ENCODE measurements around the gene SLC43A2.

Gene SLC43A2

DNA sequence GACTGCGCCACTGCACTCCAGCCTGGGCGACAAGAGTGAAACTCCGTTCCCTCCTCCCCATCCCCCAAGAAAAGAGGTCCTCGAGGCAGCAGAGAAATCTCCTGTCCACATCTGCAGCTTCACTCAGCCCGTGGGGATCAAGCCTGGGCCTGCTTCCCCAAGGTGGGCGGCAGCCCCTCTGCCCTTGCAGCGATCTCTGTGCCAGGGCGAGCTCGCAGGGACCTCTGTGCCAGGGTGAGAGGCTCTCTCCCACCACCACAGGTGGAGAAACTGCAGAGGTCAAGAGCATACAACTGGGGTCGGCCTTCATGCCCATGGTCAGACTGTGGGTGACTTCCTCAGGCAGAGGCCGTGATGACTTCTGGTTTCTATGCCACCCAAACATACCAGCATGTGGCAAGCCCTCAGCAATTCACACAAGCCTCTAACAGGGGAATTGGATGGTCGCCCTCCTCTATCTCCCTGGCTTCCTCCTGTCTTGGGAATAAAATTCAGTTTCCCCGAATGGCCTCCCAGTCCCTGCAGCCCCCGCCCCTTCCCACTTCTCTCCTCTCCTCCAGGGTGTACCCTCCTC, 5.5 kb downstream of the SLC43A2 start:
- DNase-seq (ENCODE audit: low read depth), result no peak

DNA sequence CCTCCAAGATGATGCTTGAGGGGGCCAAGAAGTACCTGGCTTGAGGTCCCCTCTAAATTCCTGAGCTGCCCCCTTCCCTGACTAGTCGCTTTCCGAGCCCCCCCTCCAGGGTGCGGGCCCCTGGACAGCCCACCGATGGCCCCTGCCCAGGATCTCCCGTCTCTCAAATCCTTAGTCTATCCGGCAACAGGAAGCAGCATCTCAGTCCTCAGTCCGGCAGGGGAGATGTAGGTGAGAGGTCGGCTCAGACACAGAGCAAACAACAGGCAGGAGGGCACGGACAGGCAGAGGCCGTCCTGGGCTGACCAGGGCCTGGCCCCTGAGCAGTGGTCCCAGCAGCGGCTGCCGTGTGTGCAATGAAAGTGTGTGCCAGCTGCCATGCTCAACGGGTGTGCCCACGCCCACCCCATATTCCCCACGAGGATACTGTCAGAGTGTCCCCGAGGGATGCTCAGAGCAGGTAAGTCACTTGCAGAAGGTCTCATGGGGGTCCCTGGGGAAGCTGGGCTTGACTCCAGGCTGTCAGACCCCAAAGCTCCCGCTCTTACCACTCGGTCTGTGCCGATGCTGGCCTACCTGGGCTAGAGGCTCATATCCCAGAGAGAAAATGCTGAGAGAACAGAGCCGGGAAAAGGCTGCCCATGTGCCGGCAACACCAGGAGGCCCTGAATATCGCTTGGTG, 7.2 kb downstream of the SLC43A2 start:
- no peak for DNase-seq (ENCODE audit: low read depth)

DNA sequence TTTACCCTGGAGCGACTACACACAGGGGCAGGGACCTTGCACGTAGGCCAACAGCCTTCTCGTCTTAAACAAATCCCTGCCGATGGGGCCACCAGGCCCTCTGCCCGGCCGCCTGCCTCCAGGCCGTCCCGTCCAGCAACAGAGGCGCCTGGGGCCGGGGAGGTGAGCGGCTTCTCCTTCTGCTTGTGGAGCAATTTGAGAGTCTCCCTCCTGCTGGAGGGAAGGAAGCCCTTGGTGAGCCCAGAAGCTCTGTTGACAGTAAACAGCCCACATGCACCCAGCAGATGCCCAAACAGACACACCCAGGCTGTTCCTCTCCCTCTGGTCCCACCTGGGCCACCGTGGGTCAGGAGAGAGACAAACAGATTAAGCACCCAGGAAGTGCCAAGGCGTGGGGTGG, 8.1 kb downstream of the SLC43A2 start:
- DNase-seq (ENCODE audit: low read depth), result no peak

DNA sequence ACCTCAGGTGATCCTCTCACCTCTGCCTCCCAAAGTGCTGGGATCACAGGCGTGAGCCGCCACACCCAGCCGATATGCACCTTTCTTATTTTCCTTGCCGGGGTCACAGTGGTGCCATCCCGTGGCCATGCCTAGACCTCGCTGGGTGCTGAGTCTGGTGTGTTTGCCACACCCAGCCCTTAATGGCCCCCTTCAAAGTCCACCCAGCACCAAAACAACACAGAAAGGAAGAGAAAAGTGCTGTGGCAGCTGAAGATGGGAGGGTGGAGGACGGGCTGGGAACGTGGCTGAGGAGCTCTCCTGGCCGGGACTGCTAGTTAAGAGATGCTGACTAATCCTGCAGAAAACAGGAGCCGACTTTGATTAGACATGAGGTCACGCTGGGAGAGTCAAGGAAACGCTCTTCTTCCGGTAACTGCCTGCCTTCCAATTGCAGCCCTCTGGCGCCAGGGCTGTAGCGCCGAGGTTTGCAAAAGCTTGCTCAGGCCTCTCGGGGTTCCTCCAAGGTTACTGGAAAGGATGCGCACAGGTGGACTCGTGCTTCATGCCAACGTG, 10.9 kb downstream of the SLC43A2 start:
- DNase-seq (ENCODE audit: low read depth), result peak; percentile 85

DNA sequence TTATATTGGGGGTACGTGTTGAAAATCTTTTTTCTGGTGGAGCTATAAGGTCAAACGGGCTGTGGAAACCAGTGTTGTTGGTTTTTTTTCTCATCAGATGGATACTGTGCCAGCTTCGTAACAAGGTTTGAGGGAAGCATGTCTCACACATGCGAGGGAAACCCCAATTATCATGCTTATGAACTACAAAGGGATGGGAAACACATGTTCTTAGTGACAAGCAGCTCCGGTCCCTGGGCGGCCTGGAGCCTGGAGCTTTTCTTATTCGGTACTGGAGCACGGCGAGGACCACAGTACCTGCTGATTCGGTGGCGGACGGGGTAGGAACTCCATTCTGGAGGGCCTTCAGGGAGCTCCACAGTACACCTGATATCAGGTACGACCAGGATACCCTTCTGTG, 12.5 kb downstream of the SLC43A2 start:
- no peak for DNase-seq (ENCODE audit: low read depth)

DNA sequence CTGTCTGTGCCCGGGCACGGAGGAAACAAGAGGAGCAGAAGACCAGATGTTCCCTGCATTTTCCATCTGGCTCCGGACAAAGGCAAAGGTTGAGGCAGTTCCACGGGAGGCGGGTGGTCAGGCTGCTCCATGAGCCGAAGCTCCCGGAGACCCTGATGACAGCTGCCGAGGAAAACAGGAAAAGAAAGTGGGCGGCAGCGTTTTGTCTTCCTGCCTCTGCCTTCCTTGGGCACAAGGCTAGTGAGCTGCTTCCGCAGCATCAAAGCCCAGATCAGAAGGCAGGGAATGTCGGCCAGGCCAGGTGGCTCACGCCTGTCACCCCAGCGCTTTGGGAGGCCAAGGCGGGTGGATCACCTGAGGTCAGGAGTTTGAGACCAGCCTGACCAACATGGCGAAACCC, 16.2 kb downstream of the SLC43A2 start:
- DNase-seq (ENCODE audit: low read depth), result no peak

DNA sequence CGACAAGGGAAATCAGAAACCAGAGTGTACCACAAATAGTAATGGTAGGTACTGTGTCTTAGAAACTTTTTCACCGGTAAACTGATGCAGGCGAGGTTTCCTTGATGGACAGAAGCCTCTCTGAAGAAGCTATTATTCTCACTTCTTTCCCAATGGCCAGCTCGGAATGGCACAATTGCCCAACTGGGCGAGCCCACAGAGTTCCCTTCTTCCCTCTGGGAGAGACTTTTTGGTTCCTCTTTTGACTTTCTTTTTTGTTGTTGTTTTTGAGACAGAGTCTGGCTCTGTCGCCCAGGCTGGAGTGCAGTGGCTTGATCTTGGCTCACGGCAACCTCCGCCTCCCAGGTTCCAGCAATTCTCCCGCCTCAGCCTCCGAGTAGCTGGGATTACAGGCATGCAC, 16.9 kb downstream of the SLC43A2 start:
- no peak for DNase-seq (ENCODE audit: low read depth)

DNA sequence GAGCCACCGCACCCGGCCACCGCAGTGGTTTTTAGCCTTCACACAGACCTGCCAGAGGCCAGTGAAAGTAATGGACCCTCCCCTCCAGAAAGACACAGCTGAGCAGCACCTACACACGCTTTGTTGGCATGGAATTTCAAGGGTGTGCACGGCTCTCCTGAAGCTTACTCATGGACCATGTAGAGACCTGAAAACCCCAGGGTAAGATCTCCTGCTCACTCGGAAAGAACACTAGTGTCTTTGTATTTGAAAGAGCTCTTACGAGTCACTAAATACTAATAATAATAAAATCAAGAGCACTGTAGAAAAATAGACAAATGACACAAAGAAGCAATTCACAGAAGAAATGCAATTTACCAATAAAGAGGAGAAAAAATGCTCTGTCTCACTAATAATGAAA, 20.0 kb downstream of the SLC43A2 start:
- no peak for DNase-seq (ENCODE audit: low read depth)

DNA sequence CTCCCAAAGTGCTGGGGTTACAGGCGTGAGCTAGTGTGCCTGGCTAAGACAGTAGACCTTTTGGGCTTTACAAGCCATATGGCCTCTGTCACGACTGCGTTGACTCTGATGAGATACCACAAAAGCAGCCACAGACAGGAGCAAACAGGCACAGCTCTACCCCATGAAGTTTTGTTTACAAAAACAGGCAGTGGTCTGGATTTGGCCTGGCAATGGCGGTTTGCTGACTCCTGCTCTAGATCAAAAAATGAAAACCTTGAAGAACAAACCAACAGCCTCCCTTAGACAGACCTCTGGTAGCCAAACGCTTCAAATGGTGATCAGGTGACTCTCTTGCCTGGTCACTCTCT, 20.7 kb downstream of the SLC43A2 start:
- DNase-seq (ENCODE audit: low read depth), result no peak

DNA sequence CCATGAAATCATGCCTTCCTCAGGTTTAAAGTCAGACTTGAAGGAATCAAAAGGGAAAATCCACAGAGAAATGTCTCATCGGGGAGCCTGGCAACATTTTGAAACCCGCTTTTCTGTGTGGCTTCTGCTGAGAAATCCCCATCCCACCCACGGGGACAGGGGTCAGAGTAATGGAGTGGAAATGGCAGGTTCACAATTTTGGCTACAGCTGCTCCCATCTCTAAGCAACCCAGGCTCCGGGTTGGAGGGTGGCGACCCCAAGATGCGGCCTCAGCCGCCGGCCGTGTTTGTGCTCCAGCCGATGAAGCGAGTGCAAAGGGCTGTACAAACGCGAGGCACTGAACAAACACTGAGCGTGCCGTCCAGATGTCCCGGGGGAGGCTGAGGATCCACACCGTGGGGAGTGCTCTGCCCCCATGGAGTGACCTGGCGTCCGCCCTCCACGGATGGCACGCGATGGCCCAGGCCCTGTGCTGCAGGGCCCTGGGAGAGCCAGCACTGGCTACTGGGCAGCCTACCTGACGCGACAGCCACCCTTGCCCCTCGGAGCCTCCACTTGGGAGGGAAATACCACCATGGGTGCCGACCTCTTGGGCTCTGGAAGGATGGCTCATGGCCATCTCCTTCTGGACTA, 22.2 kb downstream of the SLC43A2 start:
- DNase-seq (ENCODE audit: low read depth), result no peak

DNA sequence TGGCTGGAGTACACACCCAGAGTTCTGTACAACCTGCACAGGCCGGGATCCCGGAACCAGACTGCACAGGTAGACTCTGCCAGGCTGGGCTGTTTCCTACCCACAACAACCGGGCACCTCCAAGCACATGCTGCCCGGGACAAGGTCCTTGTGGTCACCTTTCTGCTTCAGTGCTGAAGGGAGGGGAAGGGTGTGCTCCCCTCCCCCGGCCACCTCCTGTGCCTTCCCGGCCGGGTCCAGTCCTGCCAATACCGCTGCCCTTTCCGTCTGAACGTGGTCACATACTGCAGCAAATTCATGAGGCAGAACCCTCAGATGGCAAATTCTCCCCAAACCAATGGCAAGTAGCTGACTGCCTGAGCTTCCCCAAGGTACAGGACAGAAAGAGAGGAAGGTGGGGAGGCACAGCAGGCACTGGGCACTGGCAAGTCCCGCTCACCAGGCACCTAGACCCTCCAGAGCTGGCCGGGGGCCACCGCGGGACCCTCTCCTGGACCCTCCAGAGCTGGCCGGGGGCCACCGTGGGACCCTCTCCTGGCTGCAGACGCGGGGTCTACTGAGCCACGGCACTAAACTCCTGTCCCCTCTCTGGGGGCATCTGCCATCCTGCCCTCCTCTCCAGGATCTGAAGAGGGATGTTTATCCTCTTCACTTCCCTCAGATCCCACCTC, 22.8 kb downstream of the SLC43A2 start:
- no peak for DNase-seq (ENCODE audit: low read depth)

DNA sequence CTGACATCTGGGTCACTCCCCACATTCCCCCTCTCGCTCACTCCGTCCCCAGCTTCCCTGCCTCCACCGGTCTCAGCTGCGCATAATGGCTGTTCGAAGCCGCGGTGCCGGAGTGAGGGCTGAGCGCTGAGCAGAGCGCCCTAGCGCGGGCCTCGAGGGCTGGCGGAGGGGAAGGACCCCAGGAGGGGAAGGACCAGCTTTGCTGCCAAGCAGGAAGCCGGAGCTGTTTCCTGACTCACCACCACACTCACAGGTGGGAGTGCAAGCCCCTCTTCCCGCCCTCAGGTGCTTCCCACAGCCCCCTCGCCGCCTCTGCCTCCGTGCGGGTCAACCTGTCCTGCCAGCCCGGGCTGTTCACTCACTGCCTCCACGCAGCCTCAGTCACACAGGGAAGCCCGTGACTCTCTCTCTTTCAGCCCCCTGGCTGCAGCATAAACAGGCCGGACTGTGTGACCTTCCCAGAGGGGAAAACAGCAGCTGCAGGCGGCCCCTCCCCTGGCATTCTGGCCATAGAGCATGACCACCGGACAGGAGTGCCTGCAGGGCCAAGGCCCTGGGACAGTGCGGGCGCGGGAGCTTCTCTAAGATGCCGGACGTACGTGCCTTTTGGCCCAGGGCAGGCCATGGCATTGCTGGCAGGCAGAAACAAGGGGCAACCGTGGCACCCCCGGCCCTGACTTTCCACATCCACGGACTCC, 23.7 kb downstream of the SLC43A2 start:
- no peak for DNase-seq (ENCODE audit: low read depth)

DNA sequence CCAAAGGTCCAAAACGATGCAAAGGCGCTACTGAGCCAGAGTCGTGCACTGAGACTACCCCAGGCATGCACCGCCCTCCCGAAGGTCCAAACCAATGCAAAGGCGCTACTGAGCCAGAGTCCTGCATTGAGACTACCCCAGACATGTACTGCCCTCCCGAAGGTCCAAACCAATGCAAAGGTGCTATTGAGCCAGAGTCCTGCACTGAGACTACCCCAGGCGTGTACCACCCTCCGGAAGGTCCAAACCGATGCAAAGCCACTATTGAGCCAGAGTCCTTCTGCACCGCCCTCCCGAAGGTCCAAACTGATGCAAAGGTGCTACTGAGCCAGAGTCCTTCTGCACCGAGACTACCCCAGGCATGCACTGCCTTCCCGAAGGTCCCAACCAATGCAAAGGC, 27.1 kb downstream of the SLC43A2 start:
- no peak for DNase-seq (ENCODE audit: low read depth)

DNA sequence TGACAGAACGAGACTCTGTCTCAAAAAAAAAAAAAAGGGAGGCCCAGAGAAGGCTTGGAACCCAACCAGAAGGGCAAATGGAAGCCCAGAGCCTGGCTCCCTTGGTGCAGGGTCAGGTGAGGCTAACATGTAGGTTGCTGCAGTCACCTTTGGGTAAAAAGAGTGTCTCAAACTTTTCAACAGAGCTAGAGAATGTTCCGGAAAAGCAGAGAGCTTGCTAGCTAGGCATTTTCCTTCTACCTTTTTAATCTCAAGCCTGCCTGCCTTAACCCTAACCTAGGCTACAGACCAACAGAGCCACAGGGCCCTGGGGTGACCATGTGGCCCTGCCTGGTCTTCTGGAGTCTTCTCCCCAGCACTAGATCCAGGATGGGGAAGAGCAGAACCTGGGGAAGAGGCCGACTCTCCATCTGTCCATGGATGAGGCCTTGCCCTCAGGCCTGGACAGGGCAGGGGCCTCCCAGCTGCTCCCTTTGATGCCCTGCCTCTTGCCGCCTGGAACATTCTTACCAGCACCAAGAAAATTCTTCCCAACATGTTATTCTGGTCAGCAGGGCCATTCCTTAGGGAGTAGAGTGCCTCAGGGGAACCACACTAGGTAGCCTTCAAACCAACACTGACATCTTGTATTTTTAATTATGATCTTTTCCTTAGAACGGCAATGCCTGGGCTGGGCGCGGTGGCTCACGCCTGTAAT, 30.1 kb downstream of the SLC43A2 start:
- DNase-seq (ENCODE audit: low read depth), result no peak

DNA sequence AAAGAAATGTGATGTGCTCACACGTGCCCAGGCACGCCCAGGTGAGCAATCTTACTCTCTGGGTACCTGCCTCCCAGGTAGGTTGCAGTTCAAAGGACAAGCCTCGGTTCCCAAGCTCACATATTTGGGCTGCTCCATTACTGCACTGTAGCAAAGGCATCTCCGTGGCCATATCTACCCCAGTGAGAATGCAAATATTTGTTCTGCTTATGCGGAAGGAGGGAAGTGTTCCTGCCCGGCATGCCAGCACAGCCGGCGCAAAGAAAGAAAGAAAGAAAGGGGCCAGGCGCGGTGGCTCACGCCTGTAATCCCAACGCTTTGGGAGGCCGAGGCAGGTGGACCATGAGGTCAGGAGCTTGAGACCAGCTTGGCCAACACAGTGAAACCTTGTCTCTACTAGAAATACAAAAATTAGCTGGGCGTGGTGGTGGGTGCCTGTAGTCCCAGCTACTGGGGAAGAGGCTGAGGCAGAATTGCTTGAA, 30.7 kb downstream of the SLC43A2 start:
- DNase-seq (ENCODE audit: low read depth), result no peak

DNA sequence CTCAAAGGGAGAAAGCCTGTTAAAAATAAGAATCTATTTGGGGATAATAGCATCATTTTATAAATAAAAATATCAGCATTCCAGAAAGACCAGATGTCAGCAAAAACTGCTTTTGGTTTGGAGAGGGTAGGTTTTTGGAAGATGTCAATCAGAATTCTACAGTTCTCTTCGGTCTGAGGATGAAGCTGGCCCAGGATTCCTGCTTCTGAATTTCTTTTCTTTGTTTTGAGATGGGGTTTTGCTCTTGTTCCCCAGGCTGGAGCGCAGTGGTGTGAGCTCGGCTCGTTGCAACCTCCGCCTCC, 35.1 kb downstream of the SLC43A2 start:
- no peak for DNase-seq (ENCODE audit: low read depth)

DNA sequence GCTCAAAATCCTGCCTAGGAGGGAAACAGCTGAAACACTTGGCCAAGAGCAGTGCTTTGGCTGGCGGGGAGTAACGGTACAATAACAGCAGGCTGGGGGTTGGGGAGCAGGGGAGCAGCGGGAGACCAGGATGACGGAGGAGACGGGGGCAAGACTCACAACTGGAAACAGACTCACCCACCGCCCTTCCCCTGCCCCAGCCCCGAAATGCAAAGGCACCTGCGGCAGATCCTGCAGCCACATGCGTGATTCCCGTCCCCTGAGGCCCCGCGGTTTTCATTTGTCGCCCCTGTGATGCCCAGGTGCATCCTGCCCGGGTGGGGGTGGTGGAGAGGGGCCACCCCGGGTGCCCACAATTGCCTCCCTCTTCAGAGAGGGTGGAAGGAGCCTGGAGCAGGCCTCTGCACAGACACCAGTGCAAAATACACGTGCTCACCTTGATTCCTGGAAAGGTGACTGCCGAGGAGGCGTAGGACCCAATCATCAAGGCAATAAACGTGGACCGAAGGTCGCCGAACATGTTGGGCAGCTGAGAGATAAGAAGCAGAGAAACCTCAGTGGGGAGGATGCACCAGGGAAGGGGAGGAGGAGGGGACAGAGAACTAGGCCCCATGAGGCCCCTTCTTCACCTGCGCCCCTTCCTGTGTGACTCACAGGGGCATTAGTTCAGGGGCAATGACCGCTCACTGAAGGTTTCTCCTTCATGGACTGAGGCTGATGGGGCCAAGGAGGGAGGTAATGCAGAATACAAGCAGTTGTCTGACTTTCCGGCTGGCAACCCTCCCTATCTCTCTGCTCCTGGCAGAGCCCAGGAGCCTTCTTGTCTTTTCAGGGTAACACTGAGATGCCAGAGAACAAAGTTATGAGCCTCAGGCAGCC, 35.6 kb downstream of the SLC43A2 start:
- DNase-seq (ENCODE audit: low read depth), result no peak

DNA sequence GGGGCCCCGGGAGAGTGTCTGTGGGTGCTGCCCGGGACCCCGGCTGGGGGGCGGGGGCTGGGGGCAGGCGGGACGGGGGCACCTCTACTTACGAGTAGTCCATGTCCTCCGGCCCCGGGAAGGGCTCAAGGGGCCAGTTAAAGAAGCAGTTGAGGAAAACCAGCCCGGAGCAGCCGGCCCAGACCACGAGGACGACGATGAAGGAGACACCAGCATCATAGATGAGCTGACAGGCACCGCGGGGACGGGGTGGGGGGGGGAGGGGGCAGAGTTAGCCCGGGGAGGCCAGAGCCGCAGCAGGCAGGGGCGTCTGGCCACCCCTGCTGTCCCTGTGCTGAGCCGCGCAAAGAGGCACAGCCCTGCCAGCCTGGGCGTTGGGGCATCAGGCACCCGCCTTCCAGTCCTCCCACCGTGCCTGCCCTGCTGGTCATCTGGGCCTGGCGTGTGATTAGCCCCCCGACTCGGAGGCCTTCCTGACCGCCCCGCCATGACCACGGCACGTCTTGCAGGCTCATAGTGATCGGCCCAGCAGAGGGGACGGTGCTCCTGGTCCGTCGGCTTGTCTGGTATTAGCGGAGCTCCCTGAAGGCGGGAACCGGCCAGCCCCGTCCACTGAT, 37.1 kb downstream of the SLC43A2 start:
- DNase-seq (ENCODE audit: low read depth), result no peak

DNA sequence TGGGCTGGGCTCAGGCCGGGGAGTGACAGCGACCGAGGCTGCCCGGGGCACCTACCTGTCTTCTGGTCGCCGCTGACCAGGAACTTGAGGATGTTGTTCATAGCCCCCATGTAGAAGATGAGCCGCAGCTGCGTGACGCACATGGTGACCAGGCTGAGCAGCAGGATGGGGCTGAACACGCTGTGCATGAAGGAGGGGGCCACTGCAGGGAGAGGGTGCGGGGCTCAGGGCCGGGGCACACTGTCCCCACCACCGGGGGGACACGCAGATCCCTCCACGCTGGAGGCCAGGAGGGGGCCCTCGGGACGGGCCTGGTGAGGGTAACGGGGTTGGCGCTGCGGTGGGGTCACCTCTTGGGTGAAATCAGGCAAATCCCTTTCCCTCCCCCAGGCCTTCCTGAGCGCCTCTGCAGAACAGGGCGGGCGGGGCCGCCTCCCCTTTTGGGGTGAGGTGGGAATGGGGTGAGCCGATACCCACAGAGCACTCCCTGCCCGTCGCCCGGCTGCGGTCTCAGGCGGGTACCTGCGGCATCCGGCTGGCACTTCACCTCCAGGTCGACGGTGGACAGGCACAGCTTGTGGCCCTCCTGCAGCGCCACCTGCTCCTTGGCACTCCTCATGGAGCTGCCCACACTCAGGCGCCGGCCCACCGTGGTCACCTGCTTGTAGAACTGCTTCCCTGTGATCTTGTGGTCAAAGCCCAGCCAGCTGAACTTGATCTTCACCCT, 37.7 kb downstream of the SLC43A2 start:
- DNase-seq (ENCODE audit: low read depth), result no peak

All from EH (cell line).